HepG2 (cell line): ENCODE data around the gene RARS1. TPM values are rescaled to one million over a fixed set of nuclear protein-coding genes. Genes with fewer than 3 reads are reported as not detected.
A peak's percentile ranks its signal among the peaks of the same experiment; 100 is the strongest.

Experiments
- ARNT2 ChIP-seq: sonication (generic); formaldehyde crosslinking; IDR thresholded peaks from 2 replicates; pipeline ENCODE4 v1.8.0; 2022; ENCODE audit warnings: mild to moderate bottlenecking, low read depth, missing genetic modification reagents, moderate library complexity
- DR1 ChIP-seq: sonication (generic); formaldehyde crosslinking; IDR thresholded peaks from 2 replicates; pipeline ENCODE4 v1.8.0; 2021; ENCODE audit warnings: mild to moderate bottlenecking, missing genetic modification reagents, inconsistent platforms
- GPN1 ChIP-seq: sonication (generic); formaldehyde crosslinking; IDR thresholded peaks from 2 replicates; pipeline ENCODE4 v1.5.1; 2020; ENCODE audit warnings: missing genetic modification reagents, borderline replicate concordance
- PAXIP1 ChIP-seq: sonication (generic); formaldehyde crosslinking; conservative IDR thresholded peaks from 2 replicates; pipeline ENCODE4 v1.4.0; 2020; ENCODE audit warnings: mild to moderate bottlenecking, missing genetic modification reagents, moderate library complexity
- PRDM10 ChIP-seq: sonication (generic); formaldehyde crosslinking; IDR thresholded peaks from 2 replicates; pipeline ENCODE4 v1.4.0; 2020; ENCODE audit warnings: low read depth, missing genetic modification reagents
- SIX4 ChIP-seq: sonication (generic); formaldehyde crosslinking; IDR thresholded peaks from 2 replicates; pipeline ENCODE4 v1.4.0; 2020; ENCODE audit warnings: missing genetic modification reagents
- ZNF343 ChIP-seq: sonication (generic); formaldehyde crosslinking; IDR thresholded peaks from 2 replicates; pipeline ENCODE4 v1.4.0; 2020; ENCODE audit warnings: mild to moderate bottlenecking, missing genetic modification reagents
- ZNF660 ChIP-seq: sonication (generic); formaldehyde crosslinking; IDR thresholded peaks from 2 replicates; pipeline ENCODE4 v1.5.1; 2020; ENCODE audit warnings: mild to moderate bottlenecking, low read depth, missing genetic modification reagents, borderline replicate concordance
- polyA plus RNA-seq, 8 experiments: library from polyadenylated mRNA; depleted of rRNA in 3 of 8; stranded (reverse) in 7 of 8; unstranded in 1 of 8; fragments of >200 nt; fragmentation: Illumina TruSeq in 4 of 8; extraction: Trizol in 4 of 8; gene quantifications; 2 replicates each; pipeline versions ENCODE4 v1.2.1 to v1.2.3, GENCODE V29; 2011 to 2016; ENCODE audit warnings: low read depth in 4 of 8, missing spikeins in 1 of 8, mixed read lengths in 1 of 8; ENCODE audit not compliant: insufficient read depth in 1 of 8
- total RNA-seq, 5 experiments: library from RNA; depleted of rRNA; stranded (reverse); fragments of >200 nt; fragmentation: Illumina TruSeq; extraction: Trizol; gene quantifications; 2 replicates each; pipeline ENCODE4 v1.2.3, GENCODE V29; 2016; ENCODE audit warnings: low read depth in 1 of 5
- TF ChIP-seq, protein P1 (sequence below): sonication (generic); formaldehyde crosslinking; IDR thresholded peaks from 2 replicates; pipeline ENCODE4 v1.8.1; 2023; ENCODE audit warnings: mild to moderate bottlenecking, inconsistent platforms, moderate library complexity, missing genetic modification reagents, borderline replicate concordance
- TF ChIP-seq, protein P2 (sequence below): sonication (generic); formaldehyde crosslinking; IDR thresholded peaks from 2 replicates; pipeline ENCODE4 v1.5.0; 2020; ENCODE audit warnings: mild to moderate bottlenecking, missing genetic modification reagents, borderline replicate concordance

Gene RARS1
- total and polyA plus RNA-seq, 2 of the 13 experiments (the other 11 are each of a cell fraction or from before 2014, with no cell fraction given), result 54.6 to 170 TPM

DNA sequence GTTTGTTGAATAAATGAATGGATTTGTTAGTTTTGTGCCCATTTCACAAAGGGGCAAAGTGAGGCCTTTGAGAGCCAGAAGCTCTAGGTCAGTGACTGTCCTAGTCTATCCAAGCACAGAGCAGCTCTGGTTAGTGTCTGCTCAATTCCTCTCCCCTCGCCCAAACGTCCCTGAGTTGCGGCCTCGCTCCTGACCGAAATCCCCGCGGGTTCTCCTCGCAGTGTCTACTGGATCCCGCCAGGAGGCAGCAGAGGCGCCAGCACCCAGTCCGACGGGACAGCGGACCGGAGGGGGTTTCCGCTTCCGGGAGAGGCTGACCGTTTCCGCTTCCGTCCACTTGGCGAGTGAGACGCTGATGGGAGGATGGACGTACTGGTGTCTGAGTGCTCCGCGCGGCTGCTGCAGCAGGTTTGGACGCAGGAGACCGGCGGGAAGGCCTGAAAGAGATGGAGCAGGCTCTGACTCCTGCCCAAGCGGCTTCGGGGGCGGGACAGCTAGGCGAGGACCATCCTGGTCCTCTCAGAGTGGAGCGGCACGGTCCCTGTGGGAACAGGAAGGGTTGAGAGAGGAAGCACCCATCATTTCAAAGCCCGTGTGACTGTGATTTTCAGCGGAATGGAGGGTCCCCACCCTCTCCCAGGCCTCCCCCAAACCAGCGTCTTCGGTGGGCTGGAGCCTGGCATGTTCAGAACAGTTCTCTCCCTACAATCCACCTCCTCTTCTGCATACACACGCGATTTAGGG lies at the start of gene RARS1 (continued):
- TF ChIP-seq PRDM10 (0 out of 2 replicates have a peak, but pooled peaks have one; percentile 43), PAXIP1 (CRISPR knock-in tag) (peak; percentile 33), ZNF343 (CRISPR knock-in tag) (no peak), DR1 (peak; percentile 76), GPN1 (no peak), SIX4 (CRISPR knock-in tag) (peak; percentile 66), ZNF660 (CRISPR knock-in tag) (no peak), ARNT2 (CRISPR knock-in tag) (peak; percentile 74; the same call in 1 of the 2 replicates)
- TF ChIP-seq, protein P1, sequence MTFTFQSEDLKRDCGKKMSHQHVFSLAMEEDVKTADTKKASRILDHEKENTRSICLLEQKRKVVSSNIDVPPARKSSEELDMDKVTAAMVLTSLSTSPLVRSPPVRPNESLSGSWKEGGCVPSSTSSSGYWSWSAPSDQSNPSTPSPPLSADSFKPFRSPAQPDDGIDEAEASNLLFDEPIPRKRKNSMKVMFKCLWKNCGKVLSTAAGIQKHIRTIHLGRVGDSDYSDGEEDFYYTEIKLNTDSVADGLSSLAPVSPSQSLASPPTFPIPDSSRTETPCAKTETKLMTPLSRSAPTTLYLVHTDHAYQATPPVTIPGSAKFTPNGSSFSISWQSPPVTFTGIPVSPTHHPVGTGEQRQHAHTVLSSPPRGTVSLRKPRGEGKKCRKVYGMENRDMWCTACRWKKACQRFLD (CRISPR knock-in tag), result no peak; the same call in 1 of the 2 replicates
- TF ChIP-seq, protein P2, sequence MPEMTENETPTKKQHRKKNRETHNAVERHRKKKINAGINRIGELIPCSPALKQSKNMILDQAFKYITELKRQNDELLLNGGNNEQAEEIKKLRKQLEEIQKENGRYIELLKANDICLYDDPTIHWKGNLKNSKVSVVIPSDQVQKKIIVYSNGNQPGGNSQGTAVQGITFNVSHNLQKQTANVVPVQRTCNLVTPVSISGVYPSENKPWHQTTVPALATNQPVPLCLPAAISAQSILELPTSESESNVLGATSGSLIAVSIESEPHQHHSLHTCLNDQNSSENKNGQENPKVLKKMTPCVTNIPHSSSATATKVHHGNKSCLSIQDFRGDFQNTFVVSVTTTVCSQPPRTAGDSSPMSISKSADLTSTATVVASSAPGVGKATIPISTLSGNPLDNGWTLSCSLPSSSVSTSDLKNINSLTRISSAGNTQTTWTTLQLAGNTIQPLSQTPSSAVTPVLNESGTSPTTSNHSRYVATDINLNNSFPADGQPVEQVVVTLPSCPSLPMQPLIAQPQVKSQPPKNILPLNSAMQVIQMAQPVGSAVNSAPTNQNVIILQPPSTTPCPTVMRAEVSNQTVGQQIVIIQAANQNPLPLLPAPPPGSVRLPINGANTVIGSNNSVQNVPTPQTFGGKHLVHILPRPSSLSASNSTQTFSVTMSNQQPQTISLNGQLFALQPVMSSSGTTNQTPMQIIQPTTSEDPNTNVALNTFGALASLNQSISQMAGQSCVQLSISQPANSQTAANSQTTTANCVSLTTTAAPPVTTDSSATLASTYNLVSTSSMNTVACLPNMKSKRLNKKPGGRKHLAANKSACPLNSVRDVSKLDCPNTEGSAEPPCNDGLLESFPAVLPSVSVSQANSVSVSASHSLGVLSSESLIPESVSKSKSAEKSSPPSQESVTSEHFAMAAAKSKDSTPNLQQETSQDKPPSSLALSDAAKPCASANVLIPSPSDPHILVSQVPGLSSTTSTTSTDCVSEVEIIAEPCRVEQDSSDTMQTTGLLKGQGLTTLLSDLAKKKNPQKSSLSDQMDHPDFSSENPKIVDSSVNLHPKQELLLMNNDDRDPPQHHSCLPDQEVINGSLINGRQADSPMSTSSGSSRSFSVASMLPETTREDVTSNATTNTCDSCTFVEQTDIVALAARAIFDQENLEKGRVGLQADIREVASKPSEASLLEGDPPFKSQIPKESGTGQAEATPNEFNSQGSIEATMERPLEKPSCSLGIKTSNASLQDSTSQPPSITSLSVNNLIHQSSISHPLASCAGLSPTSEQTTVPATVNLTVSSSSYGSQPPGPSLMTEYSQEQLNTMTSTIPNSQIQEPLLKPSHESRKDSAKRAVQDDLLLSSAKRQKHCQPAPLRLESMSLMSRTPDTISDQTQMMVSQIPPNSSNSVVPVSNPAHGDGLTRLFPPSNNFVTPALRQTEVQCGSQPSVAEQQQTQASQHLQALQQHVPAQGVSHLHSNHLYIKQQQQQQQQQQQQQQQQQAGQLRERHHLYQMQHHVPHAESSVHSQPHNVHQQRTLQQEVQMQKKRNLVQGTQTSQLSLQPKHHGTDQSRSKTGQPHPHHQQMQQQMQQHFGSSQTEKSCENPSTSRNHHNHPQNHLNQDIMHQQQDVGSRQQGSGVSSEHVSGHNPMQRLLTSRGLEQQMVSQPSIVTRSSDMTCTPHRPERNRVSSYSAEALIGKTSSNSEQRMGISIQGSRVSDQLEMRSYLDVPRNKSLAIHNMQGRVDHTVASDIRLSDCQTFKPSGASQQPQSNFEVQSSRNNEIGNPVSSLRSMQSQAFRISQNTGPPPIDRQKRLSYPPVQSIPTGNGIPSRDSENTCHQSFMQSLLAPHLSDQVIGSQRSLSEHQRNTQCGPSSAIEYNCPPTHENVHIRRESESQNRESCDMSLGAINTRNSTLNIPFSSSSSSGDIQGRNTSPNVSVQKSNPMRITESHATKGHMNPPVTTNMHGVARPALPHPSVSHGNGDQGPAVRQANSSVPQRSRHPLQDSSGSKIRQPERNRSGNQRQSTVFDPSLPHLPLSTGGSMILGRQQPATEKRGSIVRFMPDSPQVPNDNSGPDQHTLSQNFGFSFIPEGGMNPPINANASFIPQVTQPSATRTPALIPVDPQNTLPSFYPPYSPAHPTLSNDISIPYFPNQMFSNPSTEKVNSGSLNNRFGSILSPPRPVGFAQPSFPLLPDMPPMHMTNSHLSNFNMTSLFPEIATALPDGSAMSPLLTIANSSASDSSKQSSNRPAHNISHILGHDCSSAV (CRISPR knock-in tag), result 0 out of 2 replicates have a peak, but pooled peaks have one; percentile 63
